ENCODE results near the gene PDE10A.

DNA sequence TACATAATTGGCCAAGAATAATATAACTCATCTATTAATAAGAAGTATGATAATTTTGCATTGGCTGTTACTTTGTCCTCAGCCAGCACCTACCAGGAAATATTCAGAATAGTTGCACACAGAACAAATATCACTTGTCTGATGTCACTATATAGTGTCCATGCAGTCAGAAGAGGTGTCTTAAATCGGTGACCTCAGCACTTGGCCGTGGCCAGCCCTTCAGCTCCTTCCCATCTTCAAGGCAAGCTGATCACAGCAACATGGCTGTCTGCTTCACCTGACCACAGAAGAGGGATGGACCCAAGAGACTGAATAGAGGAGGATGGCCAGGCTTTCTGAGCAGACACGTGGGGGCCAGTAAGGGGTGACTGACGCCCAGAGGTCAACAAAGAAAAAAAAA lies 22.2 kb downstream of the PDE10A start:
- TF ChIP-seq POLR2AphosphoS5 (IDR thresholded peaks at IDR 0.05) = no peak
- TF ChIP-seq, protein P1, sequence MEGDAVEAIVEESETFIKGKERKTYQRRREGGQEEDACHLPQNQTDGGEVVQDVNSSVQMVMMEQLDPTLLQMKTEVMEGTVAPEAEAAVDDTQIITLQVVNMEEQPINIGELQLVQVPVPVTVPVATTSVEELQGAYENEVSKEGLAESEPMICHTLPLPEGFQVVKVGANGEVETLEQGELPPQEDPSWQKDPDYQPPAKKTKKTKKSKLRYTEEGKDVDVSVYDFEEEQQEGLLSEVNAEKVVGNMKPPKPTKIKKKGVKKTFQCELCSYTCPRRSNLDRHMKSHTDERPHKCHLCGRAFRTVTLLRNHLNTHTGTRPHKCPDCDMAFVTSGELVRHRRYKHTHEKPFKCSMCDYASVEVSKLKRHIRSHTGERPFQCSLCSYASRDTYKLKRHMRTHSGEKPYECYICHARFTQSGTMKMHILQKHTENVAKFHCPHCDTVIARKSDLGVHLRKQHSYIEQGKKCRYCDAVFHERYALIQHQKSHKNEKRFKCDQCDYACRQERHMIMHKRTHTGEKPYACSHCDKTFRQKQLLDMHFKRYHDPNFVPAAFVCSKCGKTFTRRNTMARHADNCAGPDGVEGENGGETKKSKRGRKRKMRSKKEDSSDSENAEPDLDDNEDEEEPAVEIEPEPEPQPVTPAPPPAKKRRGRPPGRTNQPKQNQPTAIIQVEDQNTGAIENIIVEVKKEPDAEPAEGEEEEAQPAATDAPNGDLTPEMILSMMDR (IDR thresholded peaks at IDR 0.05) = no peak
